DND-41 (cell line): Measurements from ENCODE around the gene ATP1A3.

Experiments used
- CTCF ChIP-seq: IDR thresholded peaks from 2 replicates; pipeline ENCODE4 v1.5.1; 2012; ENCODE audit warnings: borderline replicate concordance, low read length, moderate library complexity, mild to moderate bottlenecking; ENCODE audit not compliant: poor library complexity, severe bottlenecking; ENCODE audit errors: extremely low read depth
- EZH2 ChIP-seq: IDR thresholded peaks from 3 replicates; pipeline ENCODE4 v1.6.1; 2012; ENCODE audit warnings: borderline replicate concordance, low read depth, mild to moderate bottlenecking, moderate library complexity, low read length, inconsistent platforms; ENCODE audit not compliant: severe bottlenecking

- no peak for TF ChIP-seq CTCF
- no peak for TF ChIP-seq EZH2
These were observed 46.9 kb downstream of the ATP1A3 start for GRCh38 chr19:41947091-41947490.
